HEK293 (cell line): ENCODE measurements around the gene NBDY.

Experiments
- HOXC10 ChIP-seq: sonication (generic); formaldehyde crosslinking; IDR thresholded peaks from 2 replicates; pipeline ENCODE4 v1.8.1; 2023; ENCODE audit warnings: mild to moderate bottlenecking, missing genetic modification reagents
- TCF7L2 ChIP-seq: IDR thresholded peaks from 2 replicates; pipeline ENCODE4 v1.6.1; 2011; ENCODE audit warnings: low read depth, mild to moderate bottlenecking, inconsistent platforms, low read length, moderate library complexity, borderline replicate concordance
- ZNF274 ChIP-seq, 2 experiments: fragments of 200-500 bp in 1 of 2; fragments of 450-650 bp in 1 of 2; sonication (Bioruptor generic) in 1 of 2; formaldehyde crosslinking in 1 of 2; IDR thresholded peaks; 2 replicates each; pipeline versions ENCODE4 v1.5.1 to v1.6.1; 2014 to 2016; ENCODE audit warnings: borderline replicate concordance in 1 of 2, inconsistent platforms in 1 of 2, low read length in 1 of 2, missing biosample characterization in 1 of 2, missing genetic modification characterization in 1 of 2
- ZNF571 ChIP-seq: fragments of 450-650 bp; formaldehyde crosslinking; IDR thresholded peaks from 2 replicates; pipeline ENCODE4 v1.5.0; 2017; ENCODE audit warnings: missing biosample characterization, missing genetic modification characterization
- ZNF837 ChIP-seq: fragments of 450-650 bp; formaldehyde crosslinking; IDR thresholded peaks from 2 replicates; pipeline ENCODE4 v1.5.1; 2016; ENCODE audit warnings: missing biosample characterization, missing genetic modification characterization
- ZSCAN16 ChIP-seq: fragments of 450-650 bp; formaldehyde crosslinking; IDR thresholded peaks from 2 replicates; pipeline ENCODE4 v1.5.1; 2016; ENCODE audit warnings: missing biosample characterization, missing genetic modification characterization
- TF ChIP-seq, protein P1 (sequence below): fragments of 450-650 bp; formaldehyde crosslinking; IDR thresholded peaks from 2 replicates; pipeline ENCODE4 v1.5.1; 2016; ENCODE audit warnings: missing biosample characterization, missing genetic modification characterization
- TF ChIP-seq, protein P2 (sequence below): fragments of 450-650 bp; formaldehyde crosslinking; IDR thresholded peaks from 2 replicates; pipeline ENCODE4 v1.5.1; 2016; ENCODE audit warnings: missing biosample characterization, missing genetic modification characterization, low read depth
- TF ChIP-seq, protein P3 (sequence below): fragments of 450-650 bp; formaldehyde crosslinking; IDR thresholded peaks from 2 replicates; pipeline ENCODE4 v1.5.1; 2016; ENCODE audit warnings: missing biosample characterization, missing genetic modification characterization
- TF ChIP-seq, protein P4 (sequence below): fragments of 450-650 bp; formaldehyde crosslinking; IDR thresholded peaks from 2 replicates; pipeline ENCODE4 v1.5.1; 2016; ENCODE audit warnings: missing biosample characterization, missing genetic modification characterization
- TF ChIP-seq, protein P5 (sequence below): fragments of 450-650 bp; formaldehyde crosslinking; IDR thresholded peaks from 2 replicates; pipeline ENCODE4 v1.5.1; 2016; ENCODE audit warnings: missing biosample characterization, missing genetic modification characterization, borderline replicate concordance
- TF ChIP-seq, protein P6 (sequence below): fragments of 450-650 bp; formaldehyde crosslinking; IDR thresholded peaks from 2 replicates; pipeline ENCODE4 v1.5.1; 2016; ENCODE audit warnings: missing biosample characterization, missing genetic modification characterization

- TF ChIP-seq, protein P1, sequence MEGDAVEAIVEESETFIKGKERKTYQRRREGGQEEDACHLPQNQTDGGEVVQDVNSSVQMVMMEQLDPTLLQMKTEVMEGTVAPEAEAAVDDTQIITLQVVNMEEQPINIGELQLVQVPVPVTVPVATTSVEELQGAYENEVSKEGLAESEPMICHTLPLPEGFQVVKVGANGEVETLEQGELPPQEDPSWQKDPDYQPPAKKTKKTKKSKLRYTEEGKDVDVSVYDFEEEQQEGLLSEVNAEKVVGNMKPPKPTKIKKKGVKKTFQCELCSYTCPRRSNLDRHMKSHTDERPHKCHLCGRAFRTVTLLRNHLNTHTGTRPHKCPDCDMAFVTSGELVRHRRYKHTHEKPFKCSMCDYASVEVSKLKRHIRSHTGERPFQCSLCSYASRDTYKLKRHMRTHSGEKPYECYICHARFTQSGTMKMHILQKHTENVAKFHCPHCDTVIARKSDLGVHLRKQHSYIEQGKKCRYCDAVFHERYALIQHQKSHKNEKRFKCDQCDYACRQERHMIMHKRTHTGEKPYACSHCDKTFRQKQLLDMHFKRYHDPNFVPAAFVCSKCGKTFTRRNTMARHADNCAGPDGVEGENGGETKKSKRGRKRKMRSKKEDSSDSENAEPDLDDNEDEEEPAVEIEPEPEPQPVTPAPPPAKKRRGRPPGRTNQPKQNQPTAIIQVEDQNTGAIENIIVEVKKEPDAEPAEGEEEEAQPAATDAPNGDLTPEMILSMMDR (tag by site-specific recombination): no peak
- no peak for TF ChIP-seq ZNF571
- TF ChIP-seq, protein P2, sequence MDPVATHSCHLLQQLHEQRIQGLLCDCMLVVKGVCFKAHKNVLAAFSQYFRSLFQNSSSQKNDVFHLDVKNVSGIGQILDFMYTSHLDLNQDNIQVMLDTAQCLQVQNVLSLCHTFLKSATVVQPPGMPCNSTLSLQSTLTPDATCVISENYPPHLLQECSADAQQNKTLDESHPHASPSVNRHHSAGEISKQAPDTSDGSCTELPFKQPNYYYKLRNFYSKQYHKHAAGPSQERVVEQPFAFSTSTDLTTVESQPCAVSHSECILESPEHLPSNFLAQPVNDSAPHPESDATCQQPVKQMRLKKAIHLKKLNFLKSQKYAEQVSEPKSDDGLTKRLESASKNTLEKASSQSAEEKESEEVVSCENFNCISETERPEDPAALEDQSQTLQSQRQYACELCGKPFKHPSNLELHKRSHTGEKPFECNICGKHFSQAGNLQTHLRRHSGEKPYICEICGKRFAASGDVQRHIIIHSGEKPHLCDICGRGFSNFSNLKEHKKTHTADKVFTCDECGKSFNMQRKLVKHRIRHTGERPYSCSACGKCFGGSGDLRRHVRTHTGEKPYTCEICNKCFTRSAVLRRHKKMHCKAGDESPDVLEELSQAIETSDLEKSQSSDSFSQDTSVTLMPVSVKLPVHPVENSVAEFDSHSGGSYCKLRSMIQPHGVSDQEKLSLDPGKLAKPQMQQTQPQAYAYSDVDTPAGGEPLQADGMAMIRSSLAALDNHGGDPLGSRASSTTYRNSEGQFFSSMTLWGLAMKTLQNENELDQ (tag by site-specific recombination): no peak
- TF ChIP-seq, protein P3, sequence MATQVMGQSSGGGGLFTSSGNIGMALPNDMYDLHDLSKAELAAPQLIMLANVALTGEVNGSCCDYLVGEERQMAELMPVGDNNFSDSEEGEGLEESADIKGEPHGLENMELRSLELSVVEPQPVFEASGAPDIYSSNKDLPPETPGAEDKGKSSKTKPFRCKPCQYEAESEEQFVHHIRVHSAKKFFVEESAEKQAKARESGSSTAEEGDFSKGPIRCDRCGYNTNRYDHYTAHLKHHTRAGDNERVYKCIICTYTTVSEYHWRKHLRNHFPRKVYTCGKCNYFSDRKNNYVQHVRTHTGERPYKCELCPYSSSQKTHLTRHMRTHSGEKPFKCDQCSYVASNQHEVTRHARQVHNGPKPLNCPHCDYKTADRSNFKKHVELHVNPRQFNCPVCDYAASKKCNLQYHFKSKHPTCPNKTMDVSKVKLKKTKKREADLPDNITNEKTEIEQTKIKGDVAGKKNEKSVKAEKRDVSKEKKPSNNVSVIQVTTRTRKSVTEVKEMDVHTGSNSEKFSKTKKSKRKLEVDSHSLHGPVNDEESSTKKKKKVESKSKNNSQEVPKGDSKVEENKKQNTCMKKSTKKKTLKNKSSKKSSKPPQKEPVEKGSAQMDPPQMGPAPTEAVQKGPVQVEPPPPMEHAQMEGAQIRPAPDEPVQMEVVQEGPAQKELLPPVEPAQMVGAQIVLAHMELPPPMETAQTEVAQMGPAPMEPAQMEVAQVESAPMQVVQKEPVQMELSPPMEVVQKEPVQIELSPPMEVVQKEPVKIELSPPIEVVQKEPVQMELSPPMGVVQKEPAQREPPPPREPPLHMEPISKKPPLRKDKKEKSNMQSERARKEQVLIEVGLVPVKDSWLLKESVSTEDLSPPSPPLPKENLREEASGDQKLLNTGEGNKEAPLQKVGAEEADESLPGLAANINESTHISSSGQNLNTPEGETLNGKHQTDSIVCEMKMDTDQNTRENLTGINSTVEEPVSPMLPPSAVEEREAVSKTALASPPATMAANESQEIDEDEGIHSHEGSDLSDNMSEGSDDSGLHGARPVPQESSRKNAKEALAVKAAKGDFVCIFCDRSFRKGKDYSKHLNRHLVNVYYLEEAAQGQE (tag by site-specific recombination): no peak
- no peak for TF ChIP-seq ZNF837
- TF ChIP-seq, protein P4, sequence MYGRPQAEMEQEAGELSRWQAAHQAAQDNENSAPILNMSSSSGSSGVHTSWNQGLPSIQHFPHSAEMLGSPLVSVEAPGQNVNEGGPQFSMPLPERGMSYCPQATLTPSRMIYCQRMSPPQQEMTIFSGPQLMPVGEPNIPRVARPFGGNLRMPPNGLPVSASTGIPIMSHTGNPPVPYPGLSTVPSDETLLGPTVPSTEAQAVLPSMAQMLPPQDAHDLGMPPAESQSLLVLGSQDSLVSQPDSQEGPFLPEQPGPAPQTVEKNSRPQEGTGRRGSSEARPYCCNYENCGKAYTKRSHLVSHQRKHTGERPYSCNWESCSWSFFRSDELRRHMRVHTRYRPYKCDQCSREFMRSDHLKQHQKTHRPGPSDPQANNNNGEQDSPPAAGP (tag by site-specific recombination): no peak
- TF ChIP-seq ZNF274 (IDR thresholded peaks at IDR 0.05; ENCODE audit: low read length): no peak
- TF ChIP-seq ZNF274 (tag by site-specific recombination; IDR thresholded peaks at IDR 0.05; ENCODE audit: borderline replicate concordance): no peak
- TF ChIP-seq TCF7L2: no peak
- no peak for TF ChIP-seq ZSCAN16 (tag by site-specific recombination)
- TF ChIP-seq, protein P5, sequence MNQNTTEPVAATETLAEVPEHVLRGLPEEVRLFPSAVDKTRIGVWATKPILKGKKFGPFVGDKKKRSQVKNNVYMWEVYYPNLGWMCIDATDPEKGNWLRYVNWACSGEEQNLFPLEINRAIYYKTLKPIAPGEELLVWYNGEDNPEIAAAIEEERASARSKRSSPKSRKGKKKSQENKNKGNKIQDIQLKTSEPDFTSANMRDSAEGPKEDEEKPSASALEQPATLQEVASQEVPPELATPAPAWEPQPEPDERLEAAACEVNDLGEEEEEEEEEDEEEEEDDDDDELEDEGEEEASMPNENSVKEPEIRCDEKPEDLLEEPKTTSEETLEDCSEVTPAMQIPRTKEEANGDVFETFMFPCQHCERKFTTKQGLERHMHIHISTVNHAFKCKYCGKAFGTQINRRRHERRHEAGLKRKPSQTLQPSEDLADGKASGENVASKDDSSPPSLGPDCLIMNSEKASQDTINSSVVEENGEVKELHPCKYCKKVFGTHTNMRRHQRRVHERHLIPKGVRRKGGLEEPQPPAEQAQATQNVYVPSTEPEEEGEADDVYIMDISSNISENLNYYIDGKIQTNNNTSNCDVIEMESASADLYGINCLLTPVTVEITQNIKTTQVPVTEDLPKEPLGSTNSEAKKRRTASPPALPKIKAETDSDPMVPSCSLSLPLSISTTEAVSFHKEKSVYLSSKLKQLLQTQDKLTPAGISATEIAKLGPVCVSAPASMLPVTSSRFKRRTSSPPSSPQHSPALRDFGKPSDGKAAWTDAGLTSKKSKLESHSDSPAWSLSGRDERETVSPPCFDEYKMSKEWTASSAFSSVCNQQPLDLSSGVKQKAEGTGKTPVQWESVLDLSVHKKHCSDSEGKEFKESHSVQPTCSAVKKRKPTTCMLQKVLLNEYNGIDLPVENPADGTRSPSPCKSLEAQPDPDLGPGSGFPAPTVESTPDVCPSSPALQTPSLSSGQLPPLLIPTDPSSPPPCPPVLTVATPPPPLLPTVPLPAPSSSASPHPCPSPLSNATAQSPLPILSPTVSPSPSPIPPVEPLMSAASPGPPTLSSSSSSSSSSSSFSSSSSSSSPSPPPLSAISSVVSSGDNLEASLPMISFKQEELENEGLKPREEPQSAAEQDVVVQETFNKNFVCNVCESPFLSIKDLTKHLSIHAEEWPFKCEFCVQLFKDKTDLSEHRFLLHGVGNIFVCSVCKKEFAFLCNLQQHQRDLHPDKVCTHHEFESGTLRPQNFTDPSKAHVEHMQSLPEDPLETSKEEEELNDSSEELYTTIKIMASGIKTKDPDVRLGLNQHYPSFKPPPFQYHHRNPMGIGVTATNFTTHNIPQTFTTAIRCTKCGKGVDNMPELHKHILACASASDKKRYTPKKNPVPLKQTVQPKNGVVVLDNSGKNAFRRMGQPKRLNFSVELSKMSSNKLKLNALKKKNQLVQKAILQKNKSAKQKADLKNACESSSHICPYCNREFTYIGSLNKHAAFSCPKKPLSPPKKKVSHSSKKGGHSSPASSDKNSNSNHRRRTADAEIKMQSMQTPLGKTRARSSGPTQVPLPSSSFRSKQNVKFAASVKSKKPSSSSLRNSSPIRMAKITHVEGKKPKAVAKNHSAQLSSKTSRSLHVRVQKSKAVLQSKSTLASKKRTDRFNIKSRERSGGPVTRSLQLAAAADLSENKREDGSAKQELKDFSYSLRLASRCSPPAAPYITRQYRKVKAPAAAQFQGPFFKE: no peak
- no peak for TF ChIP-seq HOXC10 (CRISPR knock-in tag)
- TF ChIP-seq, protein P6, sequence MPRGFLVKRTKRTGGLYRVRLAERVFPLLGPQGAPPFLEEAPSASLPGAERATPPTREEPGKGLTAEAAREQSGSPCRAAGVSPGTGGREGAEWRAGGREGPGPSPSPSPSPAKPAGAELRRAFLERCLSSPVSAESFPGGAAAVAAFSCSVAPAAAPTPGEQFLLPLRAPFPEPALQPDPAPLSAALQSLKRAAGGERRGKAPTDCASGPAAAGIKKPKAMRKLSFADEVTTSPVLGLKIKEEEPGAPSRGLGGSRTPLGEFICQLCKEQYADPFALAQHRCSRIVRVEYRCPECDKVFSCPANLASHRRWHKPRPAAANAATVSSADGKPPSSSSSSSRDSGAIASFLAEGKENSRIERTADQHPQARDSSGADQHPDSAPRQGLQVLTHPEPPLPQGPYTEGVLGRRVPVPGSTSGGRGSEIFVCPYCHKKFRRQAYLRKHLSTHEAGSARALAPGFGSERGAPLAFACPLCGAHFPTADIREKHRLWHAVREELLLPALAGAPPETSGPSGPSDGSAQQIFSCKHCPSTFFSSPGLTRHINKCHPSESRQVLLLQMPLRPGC (tag by site-specific recombination): no peak
These were observed 75.0 kb downstream of the NBDY start for GRCh38 chrX:56803850-56804681.
